ENCODE data around the gene STK25.

DNA sequence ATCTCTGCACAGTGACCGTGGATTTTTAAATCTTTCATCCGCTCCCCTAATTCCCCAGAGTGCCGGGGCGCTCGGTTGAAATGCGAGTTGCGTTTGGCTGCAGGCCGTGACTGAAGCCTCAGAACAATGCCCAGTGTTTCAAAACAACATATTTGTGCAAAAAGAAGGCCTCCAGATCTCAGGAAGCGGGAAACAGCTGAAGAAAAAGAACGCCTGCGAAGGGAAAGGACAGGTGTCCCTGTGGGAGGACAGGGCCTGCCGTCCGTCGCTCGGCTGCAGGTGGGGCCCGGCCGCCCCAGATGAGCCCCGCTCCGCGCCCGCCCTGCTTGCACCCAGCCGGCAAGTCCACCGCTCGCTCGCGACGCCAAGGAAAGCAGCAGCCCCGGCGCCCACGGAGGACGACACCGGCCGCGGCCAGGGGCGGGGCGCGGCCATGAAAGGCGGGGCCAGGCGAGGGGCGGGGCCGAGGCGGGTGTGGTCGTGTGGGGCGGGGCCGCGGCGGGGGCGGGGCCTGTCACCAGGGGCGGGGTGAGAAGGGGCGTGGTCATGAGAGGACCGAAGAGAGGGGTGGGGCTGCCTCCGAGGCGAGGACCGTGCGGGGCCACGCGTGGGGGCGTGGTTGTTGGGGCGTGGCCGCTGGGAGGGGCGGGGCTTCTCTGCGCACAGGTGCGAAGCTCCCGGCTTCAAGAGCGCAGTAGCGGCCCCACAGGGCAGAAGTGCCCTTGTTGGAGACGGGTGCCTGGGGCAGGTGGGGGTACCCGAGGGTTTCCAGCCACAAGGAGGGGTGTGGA is 32.6 kb upstream of the STK25 start:
- TF ChIP-seq GATA3 (IDR thresholded peaks at IDR 0.05; ENCODE audit: low read depth, low read length) (no peak), GATA2 (IDR thresholded peaks at IDR 0.05; ENCODE audit: low read depth, low read length) (no peak)
